ENCODE data around the gene HK1.

DNA sequence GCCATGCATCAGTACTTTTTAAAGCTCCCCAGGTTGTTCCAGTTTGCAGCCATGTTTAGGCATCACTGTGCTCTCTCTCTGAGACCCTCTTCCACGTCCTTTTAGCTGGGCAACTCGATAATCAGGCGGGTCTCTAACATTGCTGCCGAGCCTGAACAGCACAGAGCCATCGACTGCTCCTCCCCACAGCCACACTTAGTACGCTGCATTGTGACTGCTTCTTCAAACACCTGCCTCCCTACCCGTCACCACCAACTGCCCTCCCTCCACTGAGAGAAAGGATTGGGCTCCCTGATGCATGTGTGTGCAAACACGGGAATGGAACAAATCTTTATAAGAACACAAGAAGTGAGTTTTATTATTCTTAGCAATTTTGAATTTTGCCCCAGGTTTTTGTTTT, 149.9 kb downstream of the HK1 start:
- TF ChIP-seq POLR2A (IDR thresholded peaks at IDR 0.05; ENCODE audit: low read depth, low read length) (no peak), RFX5 (IDR thresholded peaks at IDR 0.05; ENCODE audit: low read depth, low read length) (no peak), SMC3 (IDR thresholded peaks at IDR 0.05; ENCODE audit: low read depth, low read length) (no peak), USF2 (IDR thresholded peaks at IDR 0.05; ENCODE audit: low read depth, low read length) (no peak), CTCF (conservative IDR thresholded peaks at IDR 0.05; ENCODE audit: low read depth, low read length) (no peak)
